WTC11 (cell line): ENCODE data around the gene TPCN2.

ENCODE experiments used
- AFF4 ChIP-seq: sonication (generic); formaldehyde crosslinking; IDR thresholded peaks from 2 replicates; pipeline ENCODE4 v1.8.1; 2023; ENCODE audit warnings: mild to moderate bottlenecking, missing genetic modification reagents, borderline replicate concordance
- CREB1 ChIP-seq: sonication (generic); formaldehyde crosslinking; IDR thresholded peaks from 2 replicates; pipeline ENCODE4 v1.8.0; 2023; ENCODE audit warnings: mild to moderate bottlenecking, missing genetic modification reagents
- CTCF ChIP-seq: fragments of 200-600 bp; IDR thresholded peaks from 2 replicates; pipeline ENCODE4 v1.8.0; 2022; ENCODE audit warnings: antibody characterized with exemption
- NR3C1 ChIP-seq: sonication (generic); formaldehyde crosslinking; conservative IDR thresholded peaks from 2 replicates; pipeline ENCODE4 v1.8.1; 2023; ENCODE audit warnings: low read depth, mild to moderate bottlenecking, missing genetic modification reagents
- ZNF232 ChIP-seq: sonication (generic); formaldehyde crosslinking; IDR thresholded peaks from 2 replicates; pipeline ENCODE4 v1.8.0; 2022; ENCODE audit warnings: mild to moderate bottlenecking, missing genetic modification reagents
- TF ChIP-seq, protein P1 (sequence below): sonication (generic); formaldehyde crosslinking; IDR thresholded peaks from 2 replicates; pipeline ENCODE4 v1.8.0; 2022; ENCODE audit warnings: mild to moderate bottlenecking, missing genetic modification reagents

DNA sequence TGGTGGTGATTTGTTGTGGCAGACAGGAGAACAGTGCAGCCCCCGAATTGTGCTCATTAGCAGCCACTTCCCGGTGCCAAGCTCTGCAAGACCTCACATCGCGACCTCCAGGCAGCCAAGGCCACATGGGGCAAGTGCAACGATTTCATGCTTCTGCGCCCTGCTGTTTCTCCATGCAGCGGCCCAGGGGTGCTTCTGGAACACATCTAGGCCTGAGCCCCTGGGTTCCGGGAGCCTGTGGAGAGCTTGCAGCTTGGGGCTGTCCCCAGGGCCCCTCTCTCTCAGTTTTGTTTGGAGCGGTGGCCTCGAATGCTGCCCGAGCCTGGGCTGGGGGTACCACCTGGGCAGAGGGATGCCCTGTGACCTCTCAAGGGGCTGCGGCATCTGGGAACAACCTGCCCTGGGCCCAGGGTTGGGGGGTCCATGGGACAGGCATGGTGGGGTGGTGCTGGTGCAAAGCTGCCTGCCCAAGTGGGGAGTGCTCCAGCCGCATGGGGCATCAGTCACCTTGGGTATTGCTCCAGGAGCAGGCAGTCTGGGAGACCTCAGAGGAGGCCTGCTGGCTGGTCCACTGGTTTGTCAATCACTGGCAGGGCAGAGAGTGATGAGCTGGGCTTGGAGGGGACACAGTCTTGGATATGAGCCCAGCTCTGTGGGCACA is 51.9 kb downstream of the TPCN2 start:
- TF ChIP-seq, protein P1, sequence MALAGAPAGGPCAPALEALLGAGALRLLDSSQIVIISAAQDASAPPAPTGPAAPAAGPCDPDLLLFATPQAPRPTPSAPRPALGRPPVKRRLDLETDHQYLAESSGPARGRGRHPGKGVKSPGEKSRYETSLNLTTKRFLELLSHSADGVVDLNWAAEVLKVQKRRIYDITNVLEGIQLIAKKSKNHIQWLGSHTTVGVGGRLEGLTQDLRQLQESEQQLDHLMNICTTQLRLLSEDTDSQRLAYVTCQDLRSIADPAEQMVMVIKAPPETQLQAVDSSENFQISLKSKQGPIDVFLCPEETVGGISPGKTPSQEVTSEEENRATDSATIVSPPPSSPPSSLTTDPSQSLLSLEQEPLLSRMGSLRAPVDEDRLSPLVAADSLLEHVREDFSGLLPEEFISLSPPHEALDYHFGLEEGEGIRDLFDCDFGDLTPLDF (CRISPR knock-in tag) = no peak
- TF ChIP-seq CTCF (no peak), AFF4 (CRISPR knock-in tag) (no peak), ZNF232 (no peak), CREB1 (CRISPR knock-in tag) (no peak), NR3C1 (CRISPR knock-in tag) (no peak)
